Stimulated activated CD8-positive, alpha-beta memory T cell treated with anti-CD3 and anti-CD28 coated beads, Interleukin-12 subunit alpha, Interleukin-12 subunit beta, amount 100 ng/mL, for 24 hours (primary cell): Measurements from ENCODE around the gene GRK4.
"Not testable (repeated sequence)": the region's sequence is repeated elsewhere in the genome, so short reads cannot be mapped to it uniquely, and the experiment has no call there.

Experiments
- DNase-seq: peaks from one replicate; pipeline ENCODE4 v3.0.0-alpha.2; 2020; ENCODE audit errors: extremely low read depth

Gene GRK4

DNA sequence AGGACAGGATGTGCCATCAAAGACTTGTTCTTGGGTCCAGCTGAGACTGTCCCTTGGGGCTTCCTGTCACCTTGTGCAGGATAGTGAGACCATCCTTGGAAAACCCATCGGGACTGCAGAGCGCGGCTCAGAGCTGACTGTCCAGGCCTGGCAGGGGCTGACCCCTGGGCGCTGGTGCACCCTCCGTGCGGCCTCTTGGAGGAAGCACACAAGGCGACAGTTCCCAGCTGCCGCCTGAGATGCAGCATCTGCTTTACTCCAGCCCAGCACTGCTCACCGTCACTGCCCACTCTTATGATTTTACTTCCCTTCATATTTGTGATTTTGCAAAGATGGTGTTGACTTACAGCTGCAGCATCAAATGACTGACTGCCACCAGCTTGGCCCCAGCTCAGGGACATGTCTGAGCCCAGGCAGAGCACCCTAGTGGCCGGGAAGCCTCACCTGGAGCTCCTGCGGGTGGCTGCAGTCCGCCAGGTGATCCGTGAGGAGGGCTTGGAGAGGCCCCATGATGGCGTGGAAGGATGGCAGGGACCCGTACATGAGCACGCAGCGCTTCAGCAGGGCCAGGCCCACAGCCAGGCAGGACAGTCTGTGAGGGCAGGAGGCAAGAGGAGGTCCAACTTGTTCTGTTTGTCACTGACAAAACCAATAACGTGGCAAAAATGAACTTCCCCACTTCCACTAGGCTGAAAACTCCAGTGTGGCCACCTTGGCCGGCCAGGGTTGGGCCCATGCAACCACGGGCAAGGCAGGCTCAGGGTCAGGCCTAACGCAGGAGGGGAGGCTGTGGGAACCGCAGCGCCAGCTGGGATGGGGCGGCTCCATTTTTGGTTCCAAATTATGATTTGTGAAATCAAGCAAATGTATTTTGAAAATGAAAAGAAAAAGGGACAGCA lies 22.0 kb upstream of the GRK4 start:
- no peak for DNase-seq

- no peak for DNase-seq
Measured at GRCh38 chr4:2942037-2942531, 21.3 kb upstream of the GRK4 start.

DNA sequence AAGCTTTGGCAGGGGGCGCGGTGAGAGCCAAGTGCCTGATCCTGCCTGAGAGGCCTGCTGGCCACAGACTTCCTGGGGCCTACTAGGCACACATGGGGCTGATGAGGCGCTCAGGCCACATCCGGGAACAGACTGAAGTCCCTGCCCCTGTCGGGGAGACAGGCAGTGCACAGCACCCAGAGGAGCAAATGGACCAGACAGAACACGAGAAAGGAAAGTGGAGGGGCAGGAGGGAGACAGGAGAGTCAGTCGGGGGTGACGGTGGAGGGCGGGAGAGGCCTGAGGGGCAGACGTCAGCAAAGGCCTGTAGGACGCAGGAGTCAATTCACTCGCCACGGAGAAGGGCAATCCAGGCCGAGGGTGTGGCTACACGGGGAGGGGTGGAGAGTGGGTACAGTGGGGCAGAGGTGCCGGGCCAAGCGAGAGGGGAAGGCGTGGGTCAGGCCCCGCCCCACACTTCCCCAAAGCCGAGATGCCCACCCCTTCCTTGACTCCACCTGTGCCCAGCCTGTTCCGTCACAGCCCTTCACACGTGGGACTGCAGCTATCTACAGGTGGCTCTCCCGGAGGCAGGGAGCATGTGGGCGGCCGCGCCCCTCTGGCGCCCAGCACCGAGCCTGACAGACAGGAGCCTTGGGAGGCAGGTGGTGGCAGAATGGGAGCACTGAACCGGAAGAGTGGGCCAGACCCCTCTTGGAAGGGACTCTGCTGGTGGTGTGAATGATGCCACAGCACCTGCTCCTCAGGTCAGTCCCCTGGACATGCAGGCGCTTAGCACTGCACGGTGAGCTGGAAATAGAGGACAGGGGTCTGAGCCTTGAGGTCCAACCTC lies 20.6 kb upstream of the GRK4 start:
- no peak for DNase-seq

- DNase-seq: no peak
Measured at GRCh38 chr4:2943364-2944090, 19.8 kb upstream of the GRK4 start.

DNA sequence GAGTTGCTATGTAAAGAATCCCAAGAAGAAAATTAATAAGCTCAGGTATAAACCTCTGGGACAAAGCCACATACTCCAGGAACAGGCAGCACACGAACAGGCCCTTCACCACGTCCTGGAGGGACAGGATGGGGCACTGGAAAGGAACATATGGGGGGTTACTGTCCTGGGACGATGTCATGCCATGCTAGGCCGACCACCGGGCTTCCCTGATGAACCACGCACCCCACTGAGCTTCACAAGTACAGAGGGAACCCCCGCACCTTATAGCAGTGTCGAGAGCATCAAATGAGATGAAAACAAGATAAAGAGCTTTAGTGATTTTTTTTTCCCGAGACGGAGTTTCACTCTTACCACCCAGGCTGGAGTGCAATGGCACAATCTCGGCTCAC lies 19.3 kb upstream of the GRK4 start:
- no peak for DNase-seq

GRCh38 chr4:2944586-2945526 lies 18.5 kb upstream of the GRK4 start:
- DNase-seq: no peak

DNA sequence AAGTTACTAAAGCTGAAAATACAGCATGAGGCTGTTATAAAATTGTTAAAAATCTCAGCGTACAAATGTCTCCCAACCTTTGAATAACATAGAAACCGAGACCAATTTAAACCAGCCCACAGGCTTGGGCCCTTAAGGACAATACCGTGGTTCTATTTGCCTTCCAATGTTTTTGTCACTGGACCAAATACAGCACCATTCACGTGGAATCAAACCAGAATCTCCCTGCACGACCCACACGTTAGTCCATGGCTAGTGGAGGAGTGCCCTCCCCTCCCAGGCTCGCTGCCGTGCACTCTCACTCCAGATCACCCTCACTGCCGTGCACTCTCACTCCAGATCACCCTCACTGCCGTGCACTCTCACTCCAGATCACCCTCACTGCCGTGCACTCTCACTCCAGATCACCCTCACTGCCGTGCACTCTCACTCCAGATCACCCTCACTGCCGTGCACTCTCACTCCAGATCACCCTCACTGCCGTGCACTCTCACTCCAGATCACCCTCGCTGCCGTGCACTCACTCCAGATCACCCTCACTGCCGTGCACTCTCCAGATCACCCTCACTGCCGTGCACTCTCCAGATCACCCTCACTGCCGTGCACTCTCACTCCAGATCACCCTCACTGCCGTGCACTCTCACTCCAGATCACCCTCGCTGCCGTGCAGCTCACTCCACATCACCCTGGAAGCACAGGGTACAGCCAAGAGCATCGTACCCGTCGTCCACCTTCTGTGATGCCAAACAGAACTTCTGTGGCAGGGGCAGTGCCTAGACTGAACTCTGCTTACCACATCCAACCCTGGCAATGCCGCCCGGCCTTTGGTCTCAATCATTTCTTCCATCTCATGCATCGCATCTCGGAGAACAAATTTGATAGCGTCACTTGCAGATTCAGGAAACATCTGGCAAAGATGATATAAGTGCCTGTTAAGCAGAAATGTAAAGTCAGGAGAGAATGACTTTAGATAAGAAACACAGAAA lies 17.5 kb upstream of the GRK4 start:
- DNase-seq: not testable (repeated sequence)

GRCh38 chr4:2946812-2947600 lies 16.4 kb upstream of the GRK4 start:
- no peak for DNase-seq

- DNase-seq: no peak
Measured at GRCh38 chr4:2947926-2948325, 15.4 kb upstream of the GRK4 start.

GRCh38 chr4:2948895-2949781 lies 14.2 kb upstream of the GRK4 start:
- no peak for DNase-seq

- DNase-seq: no peak
Measured at GRCh38 chr4:2949782-2950125, 13.6 kb upstream of the GRK4 start.

- DNase-seq: no peak
Measured at GRCh38 chr4:2950221-2950989, 13.0 kb upstream of the GRK4 start.

GRCh38 chr4:2953496-2953895 lies 9.9 kb upstream of the GRK4 start:
- no peak for DNase-seq

DNA sequence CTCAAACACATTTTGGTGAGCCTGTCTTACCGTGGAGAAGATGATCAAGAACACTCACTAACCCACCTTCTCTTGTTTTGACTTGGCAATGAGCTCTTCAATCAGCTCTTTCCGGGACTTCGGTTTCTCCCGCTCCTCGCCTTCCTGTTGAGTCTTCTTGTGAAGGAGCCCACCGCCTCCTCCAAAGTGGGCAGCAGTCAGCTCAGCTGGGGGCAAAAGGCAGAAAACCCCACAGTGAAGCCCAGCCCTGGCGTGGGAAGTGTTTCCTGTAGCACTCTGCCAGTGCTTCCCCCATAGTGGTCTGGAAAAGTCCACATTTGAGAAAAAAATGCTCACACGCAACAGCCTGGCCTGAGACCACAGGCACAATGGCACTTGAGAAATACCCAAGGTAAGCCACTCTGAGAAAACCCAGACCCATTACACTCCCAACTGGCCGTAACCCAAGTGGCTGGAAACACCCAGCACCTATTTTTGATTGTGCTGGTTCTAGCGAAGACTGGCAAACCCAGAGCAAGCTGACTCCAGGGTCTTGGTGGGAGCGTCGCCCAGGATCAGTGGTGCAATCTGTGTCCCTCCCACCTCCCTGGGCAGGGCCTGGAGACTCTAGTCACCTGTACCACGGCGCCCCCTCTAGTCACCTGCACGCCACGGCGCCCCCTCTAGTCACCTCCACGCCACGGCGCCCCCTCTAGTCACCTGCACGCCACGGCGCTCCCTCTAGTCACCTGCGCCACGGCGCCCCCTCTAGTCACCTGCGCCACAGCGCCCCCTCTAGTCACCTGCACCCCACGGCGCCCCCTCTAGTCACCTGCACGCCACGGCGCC lies 8.8 kb upstream of the GRK4 start:
- DNase-seq: no peak

GRCh38 chr4:2955186-2956044 lies 8.0 kb upstream of the GRK4 start:
- DNase-seq: not testable (repeated sequence)
